Activated CD4-positive, alpha-beta T cell treated with anti-CD3 and anti-CD28 coated beads, Interleukin-2, amount 10 ng/mL, durations not matched to agents 7 days and 5 days (primary cell): ENCODE data around the gene PAK5. TPM values are rescaled to one million over a fixed set of nuclear protein-coding genes. Genes with fewer than 3 reads are reported as not detected.

Source experiments
- CTCF ChIA-PET: fragments of 350-600 bp; sonication (Branson Sonifier 250); formaldehyde crosslinking; loops from one replicate; lab custom pipeline; 2021; ENCODE audit warnings: antibody characterized with exemption; lab: Charles Lee
- POLR2A ChIA-PET: fragments of 350-600 bp; sonication (Branson Sonifier 250); formaldehyde crosslinking; loops from one replicate; lab custom pipeline; 2021; ENCODE audit warnings: antibody characterized with exemption; lab: Charles Lee
- DNase-seq: peaks from one replicate; pipeline ENCODE4 v3.0.0-alpha.2; 2020
- H3K27ac Mint-ChIP-seq: one replicate; pipeline ENCODE4 v1.8.0; 2021; ENCODE audit warnings: mild to moderate bottlenecking, moderate library complexity, mixed read lengths
- H3K27me3 Mint-ChIP-seq: one replicate; pipeline ENCODE4 v1.8.0; 2021; ENCODE audit warnings: mixed read lengths
- H3K36me3 Mint-ChIP-seq: one replicate; pipeline ENCODE4 v1.8.0; 2021; ENCODE audit warnings: low read depth, mixed read lengths
- H3K4me1 Mint-ChIP-seq: one replicate; pipeline ENCODE4 v1.8.0; 2021; ENCODE audit warnings: mixed read lengths
- H3K4me3 Mint-ChIP-seq: one replicate; pipeline ENCODE4 v1.8.0; 2021; ENCODE audit warnings: mild to moderate bottlenecking, moderate library complexity, mixed read lengths
- H3K9me3 Mint-ChIP-seq: one replicate; pipeline ENCODE4 v1.8.0; 2021; ENCODE audit warnings: mixed read lengths
- total RNA-seq, 2 experiments: library from RNA; stranded (reverse); gene quantifications; one replicate each; pipeline ENCODE4 v1.2.3, GENCODE V29; 2021

PAK5 gene
- total RNA-seq, 2 experiments from 2014 or later, result not detected

GRCh38 chr20:9600562-9600961 is 238.3 kb downstream of the PAK5 start:
- H3K4me1 Mint-ChIP-seq, result no peaks in the 10 kb centered on the region
- H3K27me3 Mint-ChIP-seq, result peaks cover 1% of the 10 kb centered on the region
- H3K36me3 Mint-ChIP-seq, result no peaks in the 10 kb centered on the region
- POLR2A ChIA-PET, result no interaction called here
- no peak for DNase-seq
- no peak overlapping the region for H3K4me3 Mint-ChIP-seq
- CTCF ChIA-PET, result no interaction called here
- no peak overlapping the region for H3K27ac Mint-ChIP-seq
- no peaks in the 10 kb centered on the region for H3K9me3 Mint-ChIP-seq

DNA sequence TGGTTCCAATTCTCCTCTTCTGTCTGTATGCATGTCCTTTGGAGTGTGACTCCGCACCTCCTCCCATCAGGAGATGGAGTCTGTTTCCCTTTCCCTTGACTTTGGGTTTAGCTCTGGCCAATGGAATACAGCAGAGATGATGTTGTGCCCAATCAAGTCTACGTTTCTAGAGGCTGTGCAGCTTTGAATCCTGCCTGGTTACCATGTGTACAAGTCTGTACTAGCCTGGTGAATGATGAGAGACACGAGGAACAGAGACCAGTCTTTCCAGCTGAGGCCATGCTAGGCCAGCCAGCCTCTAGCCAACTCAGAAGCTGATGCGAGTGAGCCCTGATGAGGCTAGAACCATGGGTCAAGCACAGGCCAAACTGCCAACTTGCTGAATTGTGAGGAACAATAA is 241.3 kb downstream of the PAK5 start:
- Mint-ChIP-seq H3K4me1 (no peaks in the 10 kb centered on the region), H3K36me3 (no peaks in the 10 kb centered on the region), H3K27me3 (peaks cover 1% of the 10 kb centered on the region), H3K9me3 (no peaks in the 10 kb centered on the region), H3K4me3 (no peak overlapping the region), H3K27ac (no peak overlapping the region)
- no peak for DNase-seq
- ChIA-PET CTCF (no interaction called here), POLR2A (no interaction called here)

- H3K4me1 Mint-ChIP-seq, result no peaks in the 10 kb centered on the region
- no peaks in the 10 kb centered on the region for H3K36me3 Mint-ChIP-seq
- ChIA-PET CTCF (no interaction called here), POLR2A (no interaction called here)
- no peaks in the 10 kb centered on the region for H3K9me3 Mint-ChIP-seq
- no peak for DNase-seq
- no peak overlapping the region for H3K27ac Mint-ChIP-seq
- peaks cover 1% of the 10 kb centered on the region for H3K27me3 Mint-ChIP-seq
- no peak overlapping the region for H3K4me3 Mint-ChIP-seq
Observed at GRCh38 chr20:9595763-9596162, 243.1 kb downstream of the PAK5 start.

DNA sequence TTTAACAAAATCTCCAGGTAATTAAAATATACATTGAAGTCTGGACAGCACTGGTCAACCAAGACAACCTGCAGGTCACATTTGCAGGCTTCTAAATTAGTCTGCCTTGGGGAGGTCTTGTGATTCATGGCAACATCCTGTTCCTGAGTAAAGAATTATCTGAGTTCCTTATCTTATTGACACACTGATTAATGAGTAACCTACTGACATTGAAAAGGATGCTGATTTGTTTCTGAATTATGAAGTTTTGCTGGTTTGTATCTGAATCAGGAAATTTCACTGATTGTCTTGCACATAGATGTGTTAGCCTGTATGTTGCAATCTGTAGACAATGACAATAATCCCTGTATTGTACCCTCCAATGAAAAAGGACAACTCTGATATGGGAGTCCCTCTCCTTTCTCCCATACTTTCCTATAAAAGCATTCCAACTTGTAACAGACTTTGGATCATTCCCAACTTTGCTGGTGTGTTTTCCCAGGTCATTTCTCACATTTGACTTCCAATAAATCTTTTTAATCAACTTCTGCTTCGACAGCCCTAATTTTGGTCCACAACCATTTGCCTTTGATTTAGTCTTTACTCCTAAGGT is 244.5 kb downstream of the PAK5 start:
- Mint-ChIP-seq H3K27me3 (peaks cover 1% of the 10 kb centered on the region), H3K9me3 (no peaks in the 10 kb centered on the region), H3K4me3 (no peak overlapping the region), H3K27ac (no peak overlapping the region), H3K36me3 (no peaks in the 10 kb centered on the region), H3K4me1 (no peaks in the 10 kb centered on the region)
- no peak for DNase-seq
- ChIA-PET CTCF (no interaction called here), POLR2A (no interaction called here)

DNA sequence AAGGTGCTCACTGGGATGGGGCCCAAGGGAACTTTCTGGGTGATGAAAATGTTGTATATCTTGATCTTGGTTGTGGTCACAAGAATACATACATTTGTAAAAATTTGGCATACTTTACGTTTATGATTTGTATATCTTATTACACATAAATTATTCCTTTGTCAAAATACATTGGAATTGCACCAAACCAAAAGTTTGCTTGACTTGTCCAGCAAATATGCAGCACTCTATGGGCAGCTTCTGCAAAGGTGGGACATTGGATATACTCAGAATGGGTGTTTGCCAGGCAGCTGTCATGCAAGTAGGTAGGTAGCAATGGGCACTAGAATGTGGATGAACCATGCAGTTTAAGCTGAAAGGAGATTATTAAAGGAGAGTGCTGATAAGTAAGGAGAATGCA is 246.5 kb downstream of the PAK5 start:
- peaks cover 1% of the 10 kb centered on the region for H3K27me3 Mint-ChIP-seq
- POLR2A ChIA-PET, result no interaction called here
- H3K4me1 Mint-ChIP-seq, result no peaks in the 10 kb centered on the region
- H3K9me3 Mint-ChIP-seq, result no peaks in the 10 kb centered on the region
- no peaks in the 10 kb centered on the region for H3K36me3 Mint-ChIP-seq
- H3K27ac Mint-ChIP-seq, result no peak overlapping the region
- CTCF ChIA-PET, result no interaction called here
- H3K4me3 Mint-ChIP-seq, result no peak overlapping the region
- DNase-seq, result no peak

- CTCF ChIA-PET, result no interaction called here
- Mint-ChIP-seq H3K4me3 (no peak overlapping the region), H3K36me3 (no peaks in the 10 kb centered on the region), H3K9me3 (no peaks in the 10 kb centered on the region), H3K4me1 (no peaks in the 10 kb centered on the region), H3K27ac (no peak overlapping the region), H3K27me3 (peaks cover 1% of the 10 kb centered on the region)
- no peak for DNase-seq
- POLR2A ChIA-PET, result no interaction called here
Observed at GRCh38 chr20:9591080-9591479, 247.8 kb downstream of the PAK5 start.

GRCh38 chr20:9590189-9590588 is 248.7 kb downstream of the PAK5 start:
- Mint-ChIP-seq H3K9me3 (no peaks in the 10 kb centered on the region), H3K27me3 (no peaks in the 10 kb centered on the region), H3K27ac (no peak overlapping the region), H3K4me3 (no peak overlapping the region), H3K4me1 (no peaks in the 10 kb centered on the region), H3K36me3 (no peaks in the 10 kb centered on the region)
- DNase-seq, result no peak
- POLR2A ChIA-PET, result no interaction called here
- CTCF ChIA-PET, result no interaction called here

DNA sequence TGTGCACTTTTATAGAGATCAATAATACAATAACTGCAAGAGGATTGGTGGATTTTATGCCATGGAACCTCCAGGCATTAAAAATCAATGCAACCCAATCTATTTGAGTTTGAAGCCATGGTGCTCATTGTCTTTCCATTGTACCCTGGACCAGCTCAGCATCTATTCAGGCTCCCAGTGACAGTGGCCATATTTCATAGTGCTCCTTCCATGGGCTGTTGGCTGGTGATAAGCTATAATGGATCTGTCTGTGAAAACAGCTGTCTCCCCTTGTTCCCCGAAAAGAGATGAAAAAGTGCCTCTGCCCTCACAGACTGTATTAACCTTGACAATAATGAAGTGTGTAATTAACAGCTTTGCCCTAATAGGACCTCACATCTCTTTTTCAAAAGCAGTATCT is 250.2 kb downstream of the PAK5 start:
- H3K4me3 Mint-ChIP-seq, result no peak overlapping the region
- CTCF ChIA-PET, result no interaction called here
- H3K27me3 Mint-ChIP-seq, result no peaks in the 10 kb centered on the region
- H3K9me3 Mint-ChIP-seq, result no peaks in the 10 kb centered on the region
- DNase-seq, result no peak
- H3K27ac Mint-ChIP-seq, result no peak overlapping the region
- H3K36me3 Mint-ChIP-seq, result no peaks in the 10 kb centered on the region
- H3K4me1 Mint-ChIP-seq, result no peaks in the 10 kb centered on the region
- POLR2A ChIA-PET, result no interaction called here

DNA sequence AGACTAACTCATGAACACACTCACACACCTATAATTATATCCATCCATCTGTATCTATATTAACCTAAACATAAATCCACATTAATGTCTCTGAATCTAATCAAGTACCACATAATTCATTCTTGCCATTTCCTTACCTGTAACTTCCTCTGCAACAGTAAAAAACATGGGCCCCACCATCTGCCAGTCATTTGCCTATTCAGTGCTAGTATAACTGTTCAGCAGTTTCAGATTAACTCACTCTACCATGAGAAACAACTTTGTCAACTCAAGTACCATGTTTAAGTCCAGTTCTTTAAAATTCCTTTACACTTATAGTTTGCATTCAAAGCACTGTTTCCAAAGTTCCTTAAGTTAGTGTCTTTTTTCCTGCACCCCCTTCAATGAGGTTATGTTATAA is 255.7 kb downstream of the PAK5 start:
- H3K36me3 Mint-ChIP-seq, result no peaks in the 10 kb centered on the region
- no peak overlapping the region for H3K27ac Mint-ChIP-seq
- POLR2A ChIA-PET, result no interaction called here
- H3K4me3 Mint-ChIP-seq, result no peak overlapping the region
- no peak for DNase-seq
- H3K9me3 Mint-ChIP-seq, result no peaks in the 10 kb centered on the region
- H3K4me1 Mint-ChIP-seq, result no peaks in the 10 kb centered on the region
- CTCF ChIA-PET, result no interaction called here
- H3K27me3 Mint-ChIP-seq, result no peaks in the 10 kb centered on the region

- ChIA-PET CTCF (interaction anchor here (0.6 kb wide), 1 partner anchor 936 kb away, joined by 3 read pairs; no protein-coding TSS in a partner anchor), POLR2A (no interaction called here)
- H3K4me3 Mint-ChIP-seq, result no peak overlapping the region
Observed at GRCh38 chr20:9582137-9582536, 256.7 kb downstream of the PAK5 start.

DNA sequence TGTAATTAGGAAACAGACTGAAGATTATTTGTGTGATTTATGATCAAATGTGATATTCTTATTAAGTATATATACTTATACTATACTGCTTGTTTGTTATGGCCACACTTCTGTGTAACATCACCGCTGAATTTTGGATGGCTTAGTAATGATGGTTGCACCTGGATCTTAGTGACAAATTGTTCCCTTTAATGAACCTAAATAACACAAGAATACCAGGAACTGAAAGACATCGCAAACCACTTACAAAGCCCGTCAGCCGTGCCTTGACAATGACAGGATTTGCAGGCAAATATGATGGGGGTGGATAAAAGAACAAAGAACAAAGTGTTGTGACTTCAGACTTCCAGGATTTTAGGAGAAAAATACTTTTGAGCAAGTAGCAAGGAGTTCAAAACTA is 257.4 kb downstream of the PAK5 start:
- CTCF ChIA-PET, result no interaction called here
- Mint-ChIP-seq H3K27me3 (no peaks in the 10 kb centered on the region), H3K9me3 (no peaks in the 10 kb centered on the region), H3K27ac (no peak overlapping the region), H3K36me3 (no peaks in the 10 kb centered on the region), H3K4me3 (no peak overlapping the region), H3K4me1 (no peaks in the 10 kb centered on the region)
- DNase-seq, result no peak
- POLR2A ChIA-PET, result no interaction called here

More at GRCh38 chr20:9582137-9582536, 256.7 kb downstream of the PAK5 start:
- Mint-ChIP-seq H3K4me1 (no peaks in the 10 kb centered on the region), H3K27me3 (no peaks in the 10 kb centered on the region), H3K36me3 (no peaks in the 10 kb centered on the region), H3K9me3 (no peaks in the 10 kb centered on the region), H3K27ac (no peak overlapping the region)
- no peak for DNase-seq

GRCh38 chr20:9578594-9578993 is 260.3 kb downstream of the PAK5 start:
- Mint-ChIP-seq H3K9me3 (no peaks in the 10 kb centered on the region), H3K4me1 (no peaks in the 10 kb centered on the region), H3K4me3 (no peak overlapping the region), H3K27me3 (peaks cover 2% of the 10 kb centered on the region), H3K36me3 (no peaks in the 10 kb centered on the region), H3K27ac (no peak overlapping the region)
- CTCF ChIA-PET, result interaction anchor here (0.6 kb wide), 1 partner anchor 739 kb away, joined by 3 read pairs; no protein-coding TSS in a partner anchor
- no peak for DNase-seq
- POLR2A ChIA-PET, result no interaction called here

- Mint-ChIP-seq H3K4me1 (no peaks in the 10 kb centered on the region), H3K27me3 (peaks cover 5% of the 10 kb centered on the region), H3K27ac (no peak overlapping the region), H3K36me3 (no peaks in the 10 kb centered on the region), H3K9me3 (no peaks in the 10 kb centered on the region), H3K4me3 (no peak overlapping the region)
- ChIA-PET POLR2A (no interaction called here), CTCF (no interaction called here)
- DNase-seq, result no peak
Observed at GRCh38 chr20:9577397-9577796, 261.5 kb downstream of the PAK5 start.

DNA sequence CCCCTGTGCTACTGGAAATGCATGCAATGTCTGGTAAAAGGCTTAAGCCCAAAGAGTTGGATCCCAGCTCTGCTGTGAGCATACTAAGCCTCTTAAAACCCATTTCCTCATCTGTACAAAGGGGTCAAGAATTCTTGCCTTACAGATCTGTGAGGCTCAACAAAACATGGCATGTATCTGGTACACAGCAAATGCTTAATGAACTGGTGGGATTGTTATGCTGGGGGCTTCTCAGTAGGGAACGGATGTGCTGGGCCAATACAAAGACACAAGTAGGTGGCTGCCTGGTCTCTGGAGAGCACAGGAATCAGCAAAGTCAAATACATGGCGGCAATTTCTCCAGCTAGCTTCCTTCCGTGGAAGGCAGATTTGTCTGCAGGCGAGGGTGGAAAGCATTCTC is 262.2 kb downstream of the PAK5 start:
- no peak for DNase-seq
- Mint-ChIP-seq H3K4me3 (no peak overlapping the region), H3K27ac (no peak overlapping the region), H3K27me3 (peaks cover 6% of the 10 kb centered on the region), H3K36me3 (no peaks in the 10 kb centered on the region), H3K4me1 (no peaks in the 10 kb centered on the region), H3K9me3 (no peaks in the 10 kb centered on the region)
- ChIA-PET POLR2A (no interaction called here), CTCF (no interaction called here)
